HepG2 (cell line): Measurements from ENCODE around the gene RIPPLY1.

Experiments used
- CTCF ChIP-seq: sonication (generic); formaldehyde crosslinking; IDR thresholded peaks from 2 replicates; pipeline ENCODE4 v1.5.0; 2020; ENCODE audit warnings: mild to moderate bottlenecking, missing genetic modification reagents, moderate library complexity
- DR1 ChIP-seq: sonication (generic); formaldehyde crosslinking; IDR thresholded peaks from 2 replicates; pipeline ENCODE4 v1.8.0; 2021; ENCODE audit warnings: mild to moderate bottlenecking, missing genetic modification reagents, inconsistent platforms
- IKZF1 ChIP-seq: fragments of 450-650 bp; IDR thresholded peaks from 2 replicates; pipeline ENCODE4 v1.7.1; 2016
- THAP11 ChIP-seq: IDR thresholded peaks from 2 replicates; pipeline ENCODE4 v1.6.1; 2016; ENCODE audit warnings: missing biosample characterization, missing genetic modification reagents

GRCh38 chrX:106902684-106903083 lies 457 bp downstream of the RIPPLY1 start:
- TF ChIP-seq CTCF, result no peak
- no peak for TF ChIP-seq DR1 (CRISPR knock-in tag)
- TF ChIP-seq IKZF1, result no peak
- no peak for TF ChIP-seq THAP11 (CRISPR knock-in tag)
